IMR-90 (cell line): ENCODE results near the gene SRRD. TPM values are rescaled to one million over a fixed set of nuclear protein-coding genes. Genes with fewer than 3 reads are reported as not detected.

Experiments used
- ATAC-seq: fragments of 200-7000 bp; cut with Tn5 transposase; 2 replicates; pipeline ENCODE4 v1.9.1; 2020; ENCODE audit warnings: low read depth, mild to moderate bottlenecking, moderate library complexity
- BruUV-seq: library from RNA; stranded (reverse); fragments of 400-500 nt; replicated peaks from 2 replicates; lab custom pipeline; 2021; lab: Mats Ljungman, UMichigan
- CTCF ChIA-PET: fragments of 300-600 bp; formaldehyde crosslinking; extraction: SDS; loops from one replicate; lab custom pipeline; 2021; ENCODE audit warnings: antibody characterized with exemption; lab: Yijun Ruan, JAX
- POLR2A ChIA-PET: fragments of 300-600 bp; sonication (Branson Sonifier 250); formaldehyde crosslinking; loops from one replicate; lab custom pipeline; 2022; ENCODE audit warnings: antibody characterized with exemption; ENCODE audit not compliant: unreplicated experiment; lab: Charles Lee
- DNase-seq: peaks from one replicate; pipeline ENCODE4 v3.0.0; 2013
- H2AFZ ChIP-seq: replicated peaks from 2 replicates; pipeline ENCODE3; 2013; ENCODE audit warnings: low read length, mild to moderate bottlenecking; ENCODE audit not compliant: poor library complexity
- H2AK5ac ChIP-seq: 2 replicates; pipeline ENCODE4 v1.6.1; 2013; ENCODE audit warnings: low read depth, low read length, inconsistent platforms
- H2AK9ac ChIP-seq: replicated peaks from 2 replicates; pipeline ENCODE3; 2013; ENCODE audit warnings: mild to moderate bottlenecking, low read depth, low read length, moderate library complexity; ENCODE audit not compliant: poor library complexity
- H2BK120ac ChIP-seq: 2 replicates; pipeline ENCODE4 v1.6.1; 2013; ENCODE audit warnings: low read depth, low read length, inconsistent platforms
- H2BK15ac ChIP-seq: 3 replicates; pipeline ENCODE4 v1.6.1; 2013; ENCODE audit warnings: low read depth, low read length, inconsistent platforms
- H2BK20ac ChIP-seq: 2 replicates; pipeline ENCODE4 v1.6.1; 2013; ENCODE audit warnings: low read depth, mild to moderate bottlenecking, inconsistent platforms, low read length, moderate library complexity
- H2BK5ac ChIP-seq: 2 replicates; pipeline ENCODE4 v1.6.1; 2013; ENCODE audit warnings: mild to moderate bottlenecking, low read depth, low read length, inconsistent platforms; ENCODE audit not compliant: poor library complexity, severe bottlenecking
- H3K14ac ChIP-seq: replicated peaks from 2 replicates; pipeline ENCODE4 v1.6.1; 2013; ENCODE audit warnings: low read depth, low read length, inconsistent platforms
- H3K18ac ChIP-seq: 2 replicates; pipeline ENCODE4 v1.6.1; 2013; ENCODE audit warnings: low read depth, low read length, control low read depth
- H3K23ac ChIP-seq: 2 replicates; pipeline ENCODE4 v1.6.1; 2013; ENCODE audit warnings: low read depth, low read length, inconsistent platforms
- H3K27ac ChIP-seq: 2 replicates; pipeline ENCODE4 v1.5.1; 2013; ENCODE audit warnings: mild to moderate bottlenecking, control low read depth, low read length; ENCODE audit not compliant: insufficient read depth
- H3K27me3 ChIP-seq: 2 replicates; pipeline ENCODE4 v1.6.1; 2013; ENCODE audit warnings: low read length; ENCODE audit not compliant: control insufficient read depth, insufficient read depth
- H3K36me3 ChIP-seq: 2 replicates; pipeline ENCODE4 v1.6.1; 2013; ENCODE audit warnings: low read length, mixed read lengths; ENCODE audit not compliant: control insufficient read depth, insufficient read depth
- H3K4ac ChIP-seq: 2 replicates; pipeline ENCODE4 v1.6.1; 2013; ENCODE audit warnings: low read depth, low read length, inconsistent platforms
- H3K4me1 ChIP-seq: 2 replicates; pipeline ENCODE4 v1.6.1; 2013; ENCODE audit warnings: low read length, mixed read lengths; ENCODE audit not compliant: control insufficient read depth, insufficient read depth
- H3K4me2 ChIP-seq: 2 replicates; pipeline ENCODE4 v1.6.1; 2013; ENCODE audit warnings: low read depth, mild to moderate bottlenecking, control low read depth, low read length, moderate library complexity
- H3K4me3 ChIP-seq: 2 replicates; pipeline ENCODE4 v1.5.1; 2013; ENCODE audit warnings: low read depth, mild to moderate bottlenecking, control low read depth, low read length, moderate library complexity; ENCODE audit not compliant: insufficient read depth
- H3K56ac ChIP-seq: 2 replicates; pipeline ENCODE4 v1.6.1; 2013; ENCODE audit warnings: low read length, inconsistent platforms; ENCODE audit not compliant: insufficient read depth; ENCODE audit errors: extremely low read depth
- H3K79me1 ChIP-seq, 2 experiments: 2 replicates each; pipeline ENCODE4 v1.6.1; 2013; ENCODE audit warnings: low read length in 2 of 2, inconsistent platforms in 1 of 2, low read depth in 1 of 2
- H3K9ac ChIP-seq: 2 replicates; pipeline ENCODE4 v1.6.1; 2013; ENCODE audit warnings: low read depth, low read length, control low read depth
- H3K9me1 ChIP-seq: 2 replicates; pipeline ENCODE4 v1.6.1; 2013; ENCODE audit warnings: low read length, inconsistent platforms; ENCODE audit not compliant: insufficient read depth
- H3K9me3 ChIP-seq: 2 replicates; pipeline ENCODE4 v1.6.1; 2013; ENCODE audit warnings: low read length; ENCODE audit not compliant: control insufficient read depth, insufficient read depth
- H4K20me1 ChIP-seq: 2 replicates; pipeline ENCODE4 v1.6.1; 2013; ENCODE audit warnings: low read length, inconsistent platforms; ENCODE audit not compliant: insufficient read depth
- H4K5ac ChIP-seq: 2 replicates; pipeline ENCODE4 v1.6.1; 2013; ENCODE audit warnings: mild to moderate bottlenecking, low read depth, low read length, control low read depth
- H4K8ac ChIP-seq, 2 experiments: 2 replicates each; pipeline ENCODE4 v1.6.1; 2013; ENCODE audit warnings: low read depth in 2 of 2, low read length in 2 of 2, control low read depth in 1 of 2, inconsistent platforms in 1 of 2
- H4K91ac ChIP-seq: 2 replicates; pipeline ENCODE4 v1.6.1; 2013; ENCODE audit warnings: low read depth, low read length, inconsistent platforms; ENCODE audit not compliant: insufficient read depth
- CEBPB ChIP-seq: IDR thresholded peaks from 2 replicates; pipeline ENCODE4 v1.6.1; 2012; ENCODE audit warnings: low read depth, low read length, improper control_type of control experiment
- ELK1 ChIP-seq: fragments of 150-350 bp; IDR thresholded peaks from 2 replicates; pipeline ENCODE4 v1.6.1; 2016; ENCODE audit warnings: low read depth, mild to moderate bottlenecking, low read length, moderate library complexity, borderline replicate concordance
- MAZ ChIP-seq: IDR thresholded peaks from 2 replicates; pipeline ENCODE4 v1.6.1; 2012; ENCODE audit warnings: low read depth, mild to moderate bottlenecking, low read length, improper control_type of control experiment, moderate library complexity, borderline replicate concordance
- NFE2L2 ChIP-seq: fragments of 150-350 bp; IDR thresholded peaks from 2 replicates; pipeline ENCODE4 v1.6.1; 2016; ENCODE audit warnings: low read depth, mild to moderate bottlenecking, low read length
- RAD21 ChIP-seq: IDR thresholded peaks from 2 replicates; pipeline ENCODE4 v1.6.1; 2012; ENCODE audit warnings: low read length, improper control_type of control experiment
- RCOR1 ChIP-seq: IDR thresholded peaks from 2 replicates; pipeline ENCODE4 v1.6.1; 2012; ENCODE audit warnings: mild to moderate bottlenecking, low read length, improper control_type of control experiment; ENCODE audit not compliant: insufficient replicate concordance
- RFX5 ChIP-seq: IDR thresholded peaks from 2 replicates; pipeline ENCODE4 v1.8.0; 2012; ENCODE audit warnings: low read depth, mild to moderate bottlenecking, low read length, moderate library complexity
- SMC3 ChIP-seq: fragments of 150-350 bp; IDR thresholded peaks from 2 replicates; pipeline ENCODE4 v1.6.1; 2016; ENCODE audit warnings: low read depth, mild to moderate bottlenecking, antibody characterized with exemption, low read length, moderate library complexity
- WGBS, 2 experiments: methylation state at CpG; one replicate each; pipeline versions ENCODE4 v1.1.5 to v1.1.7; 2013; ENCODE audit warnings: missing lambda C conversion rate in 2 of 2; ENCODE audit not compliant: insufficient read length in 1 of 2; ENCODE audit errors: extremely low coverage in 2 of 2; 5-methylcytosine and 5-hydroxymethylcytosine counted together
- dilution Hi-C: fragments of 300-500 bp; cut with HindIII; formaldehyde crosslinking; loops from one replicate; pipeline ENCODE4 v1.14.3; 2018; ENCODE audit warnings: low sequenced_read_pairs; ENCODE audit not compliant: unreplicated experiment
- in situ Hi-C: fragments of 300-500 bp; cut with MboI; formaldehyde crosslinking; loops from 3 replicates; pipeline ENCODE4 v1.14.3; 2019; ENCODE audit warnings: low sequenced_read_pairs, inconsistent platforms, mixed read lengths
- intact Hi-C: fragments of 100-400 bp; cut with micrococcal nuclease; formaldehyde crosslinking; loops from 2 replicates; pipeline ENCODE4 v1.10.0; 2022
- polyA plus RNA-seq, 3 experiments: library from polyadenylated mRNA; depleted of rRNA; stranded (reverse); fragments of >200 nt; gene quantifications; 2 replicates each; pipeline ENCODE4 v1.2.3, GENCODE V29; 2012; ENCODE audit warnings: low replicate concordance in 1 of 3
- total RNA-seq: library from RNA; depleted of rRNA; stranded (reverse); fragments of >200 nt; gene quantifications from 2 replicates; pipeline ENCODE4 v1.2.3, GENCODE V29; 2012

Gene SRRD
- total and polyA plus RNA-seq, 2 of the 4 experiments (the other 2 are of a cell fraction), result 18.3 to 24.0 TPM

GRCh38 chr22:26482161-26482560 lies 1.5 kb upstream of the SRRD start:
- H2BK5ac ChIP-seq, result no peak overlapping the region
- no peak overlapping the region for H3K4me2 ChIP-seq
- H3K9me3 ChIP-seq, result no peaks in the 10 kb centered on the region
- H4K91ac ChIP-seq, result no peak overlapping the region
- H2BK15ac ChIP-seq, result no peak overlapping the region
- H2AFZ ChIP-seq, result no peak overlapping the region
- no peaks in the 10 kb centered on the region for H4K20me1 ChIP-seq
- no peak overlapping the region for H3K18ac ChIP-seq
- no peak overlapping the region for H3K4ac ChIP-seq
- intact Hi-C loops (no loop called here), dilution Hi-C loops (no loop called here), in situ Hi-C loops (no loop called here)
- H2AK9ac ChIP-seq, result no peak overlapping the region
- H3K36me3 ChIP-seq, result peaks cover 11% of the 10 kb centered on the region
- H3K9ac ChIP-seq, result no peak overlapping the region
- no peak overlapping the region for H3K56ac ChIP-seq
- CTCF ChIA-PET, result no interaction called here
- TF ChIP-seq SMC3 (no peak), CEBPB (no peak), RAD21 (no peak), MAZ (no peak), RFX5 (no peak), ELK1 (no peak), RCOR1 (no peak), NFE2L2 (no peak)
- no peaks in the 10 kb centered on the region for H3K27me3 ChIP-seq
- H4K8ac ChIP-seq, result no peak overlapping the region
- H4K5ac ChIP-seq, result no peak overlapping the region
- peaks cover 3% of the 10 kb centered on the region; the same call in 1 of the 2 replicates for H3K9me1 ChIP-seq
- no peak for ATAC-seq
- DNase-seq, result no peak
- WGBS, 2 experiments, result 60% methylated on average over 2 of the region's 5 CpGs; no CpG with 5 or more reads in 1 of the 2 experiments
- peaks cover 11% of the 10 kb centered on the region for H3K4me1 ChIP-seq
- H2BK120ac ChIP-seq, result no peak overlapping the region
- POLR2A ChIA-PET, result no interaction called here
- no peak overlapping the region for H3K4me3 ChIP-seq
- H2AK5ac ChIP-seq, result no peak overlapping the region
- peaks cover 33 to 70% of the 10 kb centered on the region in 2 experiments for H3K79me1 ChIP-seq
- no peak overlapping the region for H3K14ac ChIP-seq
- no TSS peak for BruUV-seq
- H3K23ac ChIP-seq, result no peak overlapping the region
- no peak overlapping the region for H2BK20ac ChIP-seq
- H3K27ac ChIP-seq, result no peak overlapping the region
